KMS-11 (cell line): Measurements from ENCODE around the gene SLC13A5.

Source experiments
- H2AFZ ChIP-seq: fragments of 200-600 bp; sonication (generic); 2 replicates; pipeline ENCODE4 v1.6.1; 2016; ENCODE audit warnings: antibody characterized with exemption, mixed run types, low read depth
- H3K27ac ChIP-seq: fragments of 200-600 bp; sonication (generic); 2 replicates; pipeline ENCODE4 v1.6.1; 2016; ENCODE audit warnings: mild to moderate bottlenecking, mixed run types
- H3K27me3 ChIP-seq: fragments of 200-600 bp; sonication (generic); 2 replicates; pipeline ENCODE4 v1.6.1; 2017; ENCODE audit warnings: mild to moderate bottlenecking, low read depth, mixed run types, moderate library complexity; ENCODE audit not compliant: insufficient read depth
- H3K36me3 ChIP-seq: fragments of 200-600 bp; sonication (generic); 2 replicates; pipeline ENCODE4 v1.6.1; 2017; ENCODE audit warnings: mild to moderate bottlenecking, mixed run types; ENCODE audit not compliant: insufficient read depth
- H3K4me1 ChIP-seq: fragments of 200-600 bp; sonication (generic); 2 replicates; pipeline ENCODE4 v1.6.1; 2016; ENCODE audit warnings: mild to moderate bottlenecking, low read depth, mixed run types; ENCODE audit not compliant: poor library complexity, severe bottlenecking
- H3K4me2 ChIP-seq: fragments of 200-600 bp; sonication (generic); 2 replicates; pipeline ENCODE4 v1.7.0; 2016; ENCODE audit warnings: mild to moderate bottlenecking, mixed run types
- H3K4me3 ChIP-seq: fragments of 200-600 bp; sonication (generic); IDR thresholded peaks from 2 replicates; pipeline ENCODE4 v1.6.1; 2017; ENCODE audit warnings: low read depth, low read length, mixed read lengths; ENCODE audit not compliant: insufficient read depth
- H3K79me2 ChIP-seq: fragments of 200-600 bp; sonication (generic); 2 replicates; pipeline ENCODE4 v1.6.1; 2016; ENCODE audit warnings: low read depth, mixed run types; ENCODE audit not compliant: insufficient read depth
- H3K9ac ChIP-seq: fragments of 200-600 bp; sonication (generic); 2 replicates; pipeline ENCODE4 v1.6.1; 2016; ENCODE audit warnings: mild to moderate bottlenecking, mixed run types
- H4K20me1 ChIP-seq: fragments of 200-600 bp; sonication (generic); 2 replicates; pipeline ENCODE4 v1.6.1; 2016; ENCODE audit warnings: mild to moderate bottlenecking, mixed run types; ENCODE audit not compliant: insufficient read depth
- CTCF ChIP-seq: fragments of 200-600 bp; sonication (generic); conservative IDR thresholded peaks from 2 replicates; pipeline ENCODE4 v1.6.1; 2017; ENCODE audit warnings: low read depth, mild to moderate bottlenecking, antibody characterized with exemption, low read length, moderate library complexity, mixed read lengths

The SLC13A5 gene

GRCh38 chr17:6677158-6677831 is 35.9 kb downstream of the SLC13A5 start:
- Histone ChIP-seq H3K4me3 (no peak overlapping the region), H3K79me2 (no peaks in the 10 kb centered on the region), H2AFZ (no peak overlapping the region), H4K20me1 (no peaks in the 10 kb centered on the region), H3K27me3 (no peaks in the 10 kb centered on the region), H3K36me3 (no peaks in the 10 kb centered on the region), H3K9ac (no peak overlapping the region), H3K4me1 (no peaks in the 10 kb centered on the region), H3K4me2 (no peak overlapping the region; the same call in 1 of the 2 replicates), H3K27ac (no peak overlapping the region)
- TF ChIP-seq CTCF = no peak

- no peak overlapping the region for H3K4me3 ChIP-seq
Observed at GRCh38 chr17:6676802-6677157, 36.4 kb downstream of the SLC13A5 start.

GRCh38 chr17:6675201-6675825 is 37.9 kb downstream of the SLC13A5 start:
- Histone ChIP-seq H3K36me3 (no peaks in the 10 kb centered on the region), H3K9ac (no peak overlapping the region), H3K27me3 (no peaks in the 10 kb centered on the region), H3K4me3 (no peak overlapping the region), H3K27ac (no peak overlapping the region), H4K20me1 (no peaks in the 10 kb centered on the region), H3K4me2 (no peak overlapping the region), H3K79me2 (no peaks in the 10 kb centered on the region), H2AFZ (no peak overlapping the region), H3K4me1 (no peaks in the 10 kb centered on the region)
- no peak for TF ChIP-seq CTCF

More at GRCh38 chr17:6676802-6677157, 36.4 kb downstream of the SLC13A5 start:
- Histone ChIP-seq H3K79me2 (no peaks in the 10 kb centered on the region), H3K36me3 (no peaks in the 10 kb centered on the region), H3K4me2 (no peak overlapping the region), H4K20me1 (no peaks in the 10 kb centered on the region), H3K9ac (no peak overlapping the region), H2AFZ (no peak overlapping the region), H3K27me3 (no peaks in the 10 kb centered on the region), H3K27ac (no peak overlapping the region), H3K4me1 (no peaks in the 10 kb centered on the region)
- no peak for TF ChIP-seq CTCF

GRCh38 chr17:6674586-6674985 is 38.6 kb downstream of the SLC13A5 start:
- Histone ChIP-seq H2AFZ (no peak overlapping the region), H3K9ac (no peak overlapping the region), H3K27me3 (no peaks in the 10 kb centered on the region), H4K20me1 (no peaks in the 10 kb centered on the region), H3K4me2 (no peak overlapping the region), H3K4me1 (no peaks in the 10 kb centered on the region), H3K36me3 (no peaks in the 10 kb centered on the region), H3K4me3 (no peak overlapping the region), H3K27ac (no peak overlapping the region), H3K79me2 (no peaks in the 10 kb centered on the region)
- TF ChIP-seq CTCF = no peak
